SH-SY5Y (cell line): Measurements from ENCODE around the gene ARL14.

Experiments
- GATA2 ChIP-seq: IDR thresholded peaks from 2 replicates; pipeline ENCODE4 v1.6.1; 2011; ENCODE audit warnings: mild to moderate bottlenecking, low read depth, low read length
- GATA3 ChIP-seq: IDR thresholded peaks from 2 replicates; pipeline ENCODE4 v1.6.1; 2011; ENCODE audit warnings: low read depth, mild to moderate bottlenecking, low read length, moderate library complexity

DNA sequence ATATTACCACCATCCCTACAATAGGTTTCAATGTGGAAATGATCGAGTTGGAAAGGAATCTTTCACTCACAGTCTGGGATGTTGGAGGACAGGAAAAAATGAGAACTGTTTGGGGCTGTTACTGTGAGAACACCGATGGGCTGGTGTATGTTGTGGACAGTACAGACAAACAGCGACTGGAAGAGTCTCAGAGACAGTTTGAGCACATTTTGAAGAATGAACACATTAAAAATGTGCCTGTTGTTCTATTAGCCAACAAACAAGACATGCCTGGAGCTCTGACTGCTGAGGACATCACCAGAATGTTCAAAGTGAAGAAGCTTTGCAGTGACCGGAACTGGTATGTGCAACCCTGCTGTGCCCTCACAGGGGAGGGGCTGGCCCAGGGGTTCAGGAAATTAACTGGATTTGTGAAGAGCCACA, 510 bp downstream of the ARL14 start:
- no peak for TF ChIP-seq GATA2
- TF ChIP-seq GATA3 = no peak
